Effector memory CD4-positive, alpha-beta T cell (primary cell): ENCODE measurements around the gene ASCC1.

ENCODE experiments used
- DNase-seq, 3 donors: peaks; one replicate each; pipeline ENCODE4 v3.0.0-alpha.2; 2020
- H3K27ac ChIP-seq: 2 replicates; pipeline ENCODE4 v1.7.0; 2013; ENCODE audit warnings: mild to moderate bottlenecking, low read length, moderate library complexity; ENCODE audit not compliant: insufficient read depth, poor library complexity, severe bottlenecking
- H3K27me3 ChIP-seq: replicated peaks from 2 replicates; pipeline ENCODE4 v1.7.0; 2013; ENCODE audit warnings: mild to moderate bottlenecking, low read length; ENCODE audit not compliant: insufficient read depth, control insufficient read depth, poor library complexity, severe bottlenecking
- H3K36me3 ChIP-seq: 2 replicates; pipeline ENCODE4 v1.7.0; 2013; ENCODE audit warnings: mild to moderate bottlenecking, low read length, moderate library complexity; ENCODE audit not compliant: control insufficient read depth, insufficient read depth
- H3K4me1 ChIP-seq: 2 replicates; pipeline ENCODE4 v1.7.0; 2013; ENCODE audit warnings: low read length, mild to moderate bottlenecking; ENCODE audit not compliant: control insufficient read depth, insufficient read depth, poor library complexity, severe bottlenecking
- H3K4me3 ChIP-seq: 2 replicates; pipeline ENCODE4 v1.7.0; 2013; ENCODE audit warnings: low read length, low read depth, mild to moderate bottlenecking; ENCODE audit not compliant: insufficient read depth, poor library complexity, severe bottlenecking
- H3K9me3 ChIP-seq: 2 replicates; pipeline ENCODE4 v1.7.0; 2013; ENCODE audit warnings: mild to moderate bottlenecking, low read length, moderate library complexity; ENCODE audit not compliant: control insufficient read depth

Gene ASCC1

DNA sequence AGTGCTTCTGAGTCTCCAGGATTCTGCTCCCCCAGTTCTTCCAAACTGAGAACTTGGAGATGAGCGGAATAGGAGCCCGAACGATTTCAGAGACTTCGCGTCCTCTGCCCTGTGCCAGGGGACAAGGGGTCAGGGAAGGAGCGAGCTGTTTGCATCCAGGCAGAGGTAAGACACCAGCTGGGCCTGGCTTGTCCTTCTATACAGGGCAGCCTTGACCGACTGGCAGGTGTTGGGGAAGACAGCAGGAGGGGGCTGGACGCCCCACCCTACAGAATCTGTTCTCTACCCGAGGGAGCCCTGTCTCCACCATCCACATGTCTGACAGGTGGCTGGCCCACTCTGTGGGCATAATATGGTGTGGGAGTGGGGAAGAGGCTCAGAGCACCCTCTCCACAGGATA, 134.9 kb downstream of the ASCC1 start:
- Histone ChIP-seq H3K36me3 (peaks cover 48% of the 10 kb centered on the region), H3K9me3 (no peaks in the 10 kb centered on the region), H3K27me3 (no peaks in the 10 kb centered on the region), H3K4me3 (peak overlapping the region; percentile 18), H3K27ac (peak overlapping the region; percentile 73), H3K4me1 (peaks cover 94% of the 10 kb centered on the region)
- DNase-seq: no peak

DNA sequence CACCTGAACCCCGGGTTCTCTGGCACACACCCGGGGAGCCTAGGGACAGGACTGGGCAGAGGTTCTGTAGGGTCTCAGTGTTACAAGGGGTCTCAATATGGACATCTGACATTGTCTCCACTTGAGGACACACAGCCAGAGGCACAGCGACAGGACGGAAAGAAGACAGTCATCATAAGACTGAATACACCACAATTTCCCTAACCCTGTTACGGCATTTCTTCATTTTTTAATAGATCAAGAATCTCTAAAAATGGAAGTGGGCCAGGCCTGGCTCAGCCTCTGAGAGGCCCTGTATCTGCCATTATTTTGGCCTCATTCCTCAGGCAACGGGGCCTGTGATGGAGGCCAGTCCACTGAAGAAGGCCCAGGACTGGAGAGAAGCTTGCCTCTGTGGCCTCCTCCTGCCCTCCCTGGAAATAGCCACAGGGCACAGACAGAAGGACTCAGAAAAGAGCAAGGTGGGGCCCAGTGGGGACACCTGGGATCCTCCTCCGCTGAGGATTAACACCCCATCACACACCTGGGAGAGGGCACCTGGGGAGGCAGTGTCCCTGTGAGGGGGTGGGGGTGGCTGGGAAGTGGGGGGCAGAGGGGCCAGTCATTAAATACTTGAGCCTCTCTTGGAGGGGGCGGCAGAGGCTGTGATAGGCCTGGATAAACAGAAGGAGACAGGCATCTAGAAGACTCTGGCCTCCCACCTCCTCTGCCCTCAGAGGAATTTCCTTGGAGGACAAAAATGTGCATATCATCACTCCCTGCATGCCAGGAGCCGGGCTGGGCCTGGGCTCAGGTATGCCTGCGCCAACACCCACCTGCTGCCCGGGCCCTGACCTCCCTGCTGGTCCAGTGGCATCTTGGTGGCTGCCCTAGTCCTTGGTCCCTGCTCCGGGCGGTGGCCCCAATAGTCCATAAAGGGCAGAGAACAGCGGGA, 135.8 kb downstream of the ASCC1 start:
- H3K9me3 ChIP-seq: no peaks in the 10 kb centered on the region
- H3K4me1 ChIP-seq: peaks cover 95% of the 10 kb centered on the region
- peaks cover 47% of the 10 kb centered on the region for H3K36me3 ChIP-seq
- H3K4me3 ChIP-seq: peak overlapping the region; percentile 17
- peak overlapping the region; percentile 73 for H3K27ac ChIP-seq
- H3K27me3 ChIP-seq: no peaks in the 10 kb centered on the region
- no peak for DNase-seq

- DNase-seq: peak; percentile 49 to 68 (median 65)
- no peaks in the 10 kb centered on the region for H3K27me3 ChIP-seq
- peak overlapping the region; percentile 73 for H3K27ac ChIP-seq
- H3K4me3 ChIP-seq: peak overlapping the region; percentile 17
- H3K36me3 ChIP-seq: peaks cover 50% of the 10 kb centered on the region
- H3K9me3 ChIP-seq: no peaks in the 10 kb centered on the region
- peaks cover 93% of the 10 kb centered on the region for H3K4me1 ChIP-seq
Measured at GRCh38 chr10:72079356-72079755, 136.7 kb downstream of the ASCC1 start.

DNA sequence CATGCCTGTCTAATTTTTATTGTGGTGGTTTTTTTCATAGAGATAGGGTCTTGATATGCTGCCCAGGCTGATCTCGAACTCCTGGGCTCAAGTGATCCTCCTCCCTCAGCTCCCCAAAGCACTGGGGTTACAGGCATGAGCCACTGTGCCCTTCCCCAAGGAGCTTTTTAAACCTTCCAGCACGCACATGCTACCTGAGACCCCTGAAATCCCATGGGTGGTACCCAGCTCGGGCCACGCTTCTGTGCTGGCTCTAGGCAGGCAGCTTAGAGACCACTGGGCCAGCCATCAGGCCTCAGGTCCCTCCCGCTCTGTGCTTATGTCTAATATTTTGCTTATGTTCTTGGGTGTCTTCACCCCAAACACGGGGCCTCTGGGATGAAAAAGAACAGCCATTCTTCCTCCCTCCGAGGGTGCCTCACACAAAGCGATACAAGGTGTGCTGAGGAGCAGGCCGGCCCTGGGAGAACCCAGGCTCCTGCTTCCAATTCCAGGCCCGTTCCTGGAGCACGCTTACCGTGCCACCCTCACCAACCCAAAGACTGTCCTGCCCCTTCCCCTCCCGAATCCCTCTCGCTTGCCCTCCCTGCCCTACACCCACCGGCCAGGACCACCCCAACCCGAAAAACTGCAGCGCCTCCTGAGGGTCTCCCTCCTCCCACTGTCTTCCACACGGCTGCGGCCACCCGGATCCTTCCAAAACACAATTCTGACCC, 138.6 kb downstream of the ASCC1 start:
- Histone ChIP-seq H3K9me3 (no peaks in the 10 kb centered on the region), H3K4me1 (peaks cover 79% of the 10 kb centered on the region), H3K36me3 (peaks cover 56% of the 10 kb centered on the region), H3K27me3 (no peaks in the 10 kb centered on the region), H3K4me3 (no peak overlapping the region), H3K27ac (peak overlapping the region; percentile 51)
- DNase-seq: no peak

GRCh38 chr10:72076756-72077155, 139.3 kb downstream of the ASCC1 start:
- Histone ChIP-seq H3K4me3 (no peak overlapping the region), H3K9me3 (no peaks in the 10 kb centered on the region), H3K36me3 (peaks cover 56% of the 10 kb centered on the region), H3K4me1 (peaks cover 72% of the 10 kb centered on the region), H3K27me3 (no peaks in the 10 kb centered on the region), H3K27ac (peak overlapping the region; percentile 45)
- no peak for DNase-seq

GRCh38 chr10:72075376-72076115, 140.5 kb downstream of the ASCC1 start:
- H3K4me1 ChIP-seq: peaks cover 62% of the 10 kb centered on the region
- peaks cover 61% of the 10 kb centered on the region for H3K36me3 ChIP-seq
- DNase-seq: no peak
- H3K27ac ChIP-seq: peak overlapping the region; percentile 69
- H3K27me3 ChIP-seq: no peaks in the 10 kb centered on the region
- H3K9me3 ChIP-seq: no peaks in the 10 kb centered on the region
- no peak overlapping the region for H3K4me3 ChIP-seq

DNA sequence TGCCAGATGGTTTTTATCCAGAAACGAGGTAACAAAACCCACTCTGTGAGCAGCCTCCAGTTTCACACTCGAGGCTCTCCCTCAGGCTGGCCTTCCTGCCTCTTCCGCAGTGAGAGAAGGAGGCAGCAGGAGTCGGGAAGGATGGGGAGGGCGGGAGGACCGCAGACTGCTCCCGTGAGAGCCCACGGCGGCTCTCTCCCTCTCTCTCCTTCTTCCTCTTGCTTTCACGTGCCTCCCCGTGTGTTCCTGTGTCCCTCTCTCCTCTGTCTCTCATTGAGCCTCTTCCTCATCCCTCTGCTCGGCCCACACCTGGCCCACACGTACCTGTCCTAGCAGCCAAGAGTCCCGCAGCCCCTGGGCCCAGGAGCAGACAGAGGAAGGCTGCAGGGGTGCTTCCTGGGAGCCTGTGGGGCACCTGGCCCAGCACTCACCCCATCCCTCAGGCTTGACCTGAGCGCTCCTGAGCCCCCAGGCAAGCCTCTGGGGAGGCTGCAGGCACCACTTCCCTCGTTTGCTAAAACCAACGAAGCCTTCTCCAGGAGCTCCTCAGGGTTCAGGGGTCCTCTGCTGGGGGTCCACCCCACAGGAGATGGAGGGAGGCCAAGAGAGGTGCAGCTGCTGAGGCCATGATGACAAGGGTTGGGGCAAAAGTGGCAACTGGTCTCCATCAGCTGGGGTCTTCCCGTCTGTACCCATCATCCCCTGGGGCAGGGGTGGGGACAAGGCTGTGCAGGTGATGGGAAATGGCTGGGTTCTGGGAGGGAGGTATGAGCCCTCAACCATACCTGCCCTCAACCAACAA, 141.3 kb downstream of the ASCC1 start:
- Histone ChIP-seq H3K9me3 (no peaks in the 10 kb centered on the region), H3K4me3 (no peak overlapping the region), H3K27me3 (no peaks in the 10 kb centered on the region), H3K36me3 (peaks cover 68% of the 10 kb centered on the region), H3K27ac (peak overlapping the region; percentile 69), H3K4me1 (peaks cover 55% of the 10 kb centered on the region)
- DNase-seq: no peak

- no peaks in the 10 kb centered on the region for H3K9me3 ChIP-seq
- no peak for DNase-seq
- peaks cover 77% of the 10 kb centered on the region for H3K36me3 ChIP-seq
- peaks cover 47% of the 10 kb centered on the region for H3K4me1 ChIP-seq
- H3K4me3 ChIP-seq: no peak overlapping the region
- H3K27me3 ChIP-seq: no peaks in the 10 kb centered on the region
- peak overlapping the region; percentile 37 for H3K27ac ChIP-seq
Measured at GRCh38 chr10:72073708-72074573, 142.1 kb downstream of the ASCC1 start.
